ENCODE data around the gene LHX5.

- TF ChIP-seq, protein P1, sequence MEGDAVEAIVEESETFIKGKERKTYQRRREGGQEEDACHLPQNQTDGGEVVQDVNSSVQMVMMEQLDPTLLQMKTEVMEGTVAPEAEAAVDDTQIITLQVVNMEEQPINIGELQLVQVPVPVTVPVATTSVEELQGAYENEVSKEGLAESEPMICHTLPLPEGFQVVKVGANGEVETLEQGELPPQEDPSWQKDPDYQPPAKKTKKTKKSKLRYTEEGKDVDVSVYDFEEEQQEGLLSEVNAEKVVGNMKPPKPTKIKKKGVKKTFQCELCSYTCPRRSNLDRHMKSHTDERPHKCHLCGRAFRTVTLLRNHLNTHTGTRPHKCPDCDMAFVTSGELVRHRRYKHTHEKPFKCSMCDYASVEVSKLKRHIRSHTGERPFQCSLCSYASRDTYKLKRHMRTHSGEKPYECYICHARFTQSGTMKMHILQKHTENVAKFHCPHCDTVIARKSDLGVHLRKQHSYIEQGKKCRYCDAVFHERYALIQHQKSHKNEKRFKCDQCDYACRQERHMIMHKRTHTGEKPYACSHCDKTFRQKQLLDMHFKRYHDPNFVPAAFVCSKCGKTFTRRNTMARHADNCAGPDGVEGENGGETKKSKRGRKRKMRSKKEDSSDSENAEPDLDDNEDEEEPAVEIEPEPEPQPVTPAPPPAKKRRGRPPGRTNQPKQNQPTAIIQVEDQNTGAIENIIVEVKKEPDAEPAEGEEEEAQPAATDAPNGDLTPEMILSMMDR (IDR thresholded peaks at IDR 0.05 in 8 of 11, conservative IDR thresholded peaks at IDR 0.05 in 3 of 11): no peak
- no peak for TF ChIP-seq POLR2AphosphoS5 (IDR thresholded peaks at IDR 0.05)
- TF ChIP-seq POLR2A (IDR thresholded peaks at IDR 0.05): no peak
These were observed 785 bp upstream of the LHX5 start for GRCh38 chr12:113472191-113473121.

Measured in spleen (tissue), 7 donors.